ENCODE measurements around the gene CFAP299.

- TF ChIP-seq CTCF (IDR thresholded peaks at IDR 0.05; ENCODE audit: low read depth, low read length) (no peak), EZH2phosphoT487 (IDR thresholded peaks at IDR 0.05; ENCODE audit: low read depth) (no peak)
Observed at GRCh38 chr4:80637190-80637589, 301.7 kb downstream of the CFAP299 start.

Measured in OCI-LY3 (cell line).